Measurements from ENCODE around the gene CIB2.

CIB2 gene

DNA sequence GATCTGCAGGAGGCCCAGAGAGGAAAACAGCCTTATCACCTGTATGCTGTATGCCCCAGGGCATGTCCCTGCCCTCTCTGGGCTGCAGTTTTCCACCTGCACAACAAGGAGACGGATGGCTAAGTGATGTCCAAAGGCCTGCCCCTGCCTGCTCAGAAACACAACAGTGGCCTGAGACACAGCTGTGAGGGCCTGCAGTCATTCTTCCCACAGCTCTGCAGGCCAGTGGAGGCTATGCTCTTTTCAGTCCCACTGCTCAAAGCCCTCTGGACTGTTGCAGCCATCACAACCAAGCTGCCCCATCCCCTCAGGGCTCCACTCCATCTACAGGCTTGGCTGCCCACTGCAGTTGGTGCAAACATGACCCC, 48.5 kb downstream of the CIB2 start:
- no peak for DNase-seq

DNA sequence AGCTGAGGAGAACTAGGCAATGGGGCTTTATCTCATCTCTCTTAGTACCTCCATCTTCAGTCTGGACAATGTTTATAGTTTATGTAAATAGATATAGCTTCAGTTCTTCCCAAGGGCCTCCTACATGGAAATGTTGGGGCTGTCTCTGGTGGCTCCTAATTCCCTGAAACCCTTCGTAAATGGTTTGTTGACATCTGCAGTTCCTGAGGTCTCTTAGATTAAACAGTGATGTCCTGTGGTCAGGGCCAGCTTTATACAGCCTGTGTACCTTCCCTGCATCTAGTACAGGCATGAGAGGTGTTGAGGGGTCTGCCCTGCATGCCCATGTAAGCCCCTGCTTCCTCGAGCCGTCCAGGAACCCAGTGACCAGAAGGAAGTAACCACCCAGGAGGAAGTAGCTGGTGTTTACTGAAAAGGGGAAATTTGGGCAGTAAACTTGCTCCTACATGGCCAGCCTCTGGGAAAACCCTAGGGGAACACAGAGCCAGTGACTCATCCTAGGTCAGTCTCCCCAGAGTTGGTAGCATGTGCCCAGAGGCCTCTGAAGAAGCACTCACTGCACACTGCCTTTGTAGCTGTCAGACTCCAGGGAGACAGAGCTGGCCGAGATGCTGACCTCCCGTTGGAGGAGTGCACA, 49.0 kb downstream of the CIB2 start:
- no peak for DNase-seq

DNA sequence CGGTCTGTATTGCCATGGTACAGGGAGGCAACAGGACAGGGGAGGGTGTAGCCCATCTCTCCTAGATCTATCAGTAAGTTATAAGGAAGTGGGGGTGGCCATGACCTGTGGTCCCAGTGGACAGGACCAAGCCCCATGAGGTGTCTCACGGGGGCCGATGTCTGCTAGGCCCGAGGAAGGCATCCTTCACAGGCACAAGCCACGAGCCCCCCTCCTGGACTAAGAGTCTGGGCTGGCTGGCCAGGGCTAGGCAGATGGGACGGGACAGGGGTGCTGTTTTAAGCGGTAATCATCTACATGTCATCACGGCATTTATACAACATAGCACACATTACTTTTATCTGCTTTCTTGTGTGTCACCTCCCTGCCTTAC, 51.2 kb downstream of the CIB2 start:
- DNase-seq = no peak

DNA sequence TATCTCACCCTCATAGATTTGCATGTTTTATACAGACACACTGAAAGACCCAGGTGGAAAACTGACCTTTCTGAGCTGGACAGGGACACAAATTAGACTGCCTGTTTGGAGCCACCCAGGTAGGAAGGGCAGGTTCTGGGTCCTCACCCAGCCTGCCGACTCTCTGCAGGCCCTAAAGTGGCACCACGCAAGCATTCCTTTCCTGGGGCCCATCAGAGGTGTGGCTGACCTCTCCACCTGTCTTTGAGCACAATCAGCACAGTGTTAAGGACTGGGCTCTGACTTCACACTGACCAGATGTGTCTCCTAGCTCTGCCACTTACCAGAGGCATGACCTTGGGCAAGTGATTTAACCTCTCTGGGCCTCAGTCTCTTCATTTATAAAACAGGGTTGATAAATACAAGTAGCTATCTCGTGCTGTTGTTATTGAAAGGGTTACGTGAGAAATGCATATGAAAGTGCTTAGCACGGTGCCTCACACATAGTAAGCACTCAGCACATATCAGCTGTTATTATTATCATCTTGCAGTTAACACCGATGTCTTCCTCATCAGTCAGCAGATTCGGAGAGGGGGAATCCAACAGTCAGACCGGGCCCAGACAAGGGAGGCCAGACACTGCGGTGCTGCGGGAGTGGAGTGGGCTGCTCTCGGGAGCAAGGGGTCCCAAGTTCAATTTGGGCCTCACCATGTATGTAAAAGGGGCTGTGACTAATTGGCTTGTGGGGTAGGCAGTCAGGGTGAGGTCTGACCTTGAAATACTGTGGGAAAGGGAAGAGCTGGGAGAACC, 51.8 kb downstream of the CIB2 start:
- DNase-seq = no peak

DNA sequence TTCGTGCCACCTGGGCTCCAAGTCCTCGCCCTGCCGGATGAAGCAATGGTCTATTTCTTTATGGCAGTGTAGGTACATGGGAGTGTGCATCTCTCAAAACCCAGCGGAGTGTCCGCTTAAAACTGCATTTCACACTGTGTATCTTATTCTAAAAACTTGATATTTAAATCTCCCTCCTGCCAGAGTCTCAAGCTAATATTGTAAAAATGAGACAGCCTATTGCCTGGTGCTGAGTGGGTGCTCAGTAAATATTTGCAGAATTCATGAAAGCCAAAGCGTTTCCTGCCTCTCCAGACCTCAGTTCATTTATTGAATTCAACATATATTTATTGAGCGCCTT, 53.4 kb downstream of the CIB2 start:
- no peak for DNase-seq

DNA sequence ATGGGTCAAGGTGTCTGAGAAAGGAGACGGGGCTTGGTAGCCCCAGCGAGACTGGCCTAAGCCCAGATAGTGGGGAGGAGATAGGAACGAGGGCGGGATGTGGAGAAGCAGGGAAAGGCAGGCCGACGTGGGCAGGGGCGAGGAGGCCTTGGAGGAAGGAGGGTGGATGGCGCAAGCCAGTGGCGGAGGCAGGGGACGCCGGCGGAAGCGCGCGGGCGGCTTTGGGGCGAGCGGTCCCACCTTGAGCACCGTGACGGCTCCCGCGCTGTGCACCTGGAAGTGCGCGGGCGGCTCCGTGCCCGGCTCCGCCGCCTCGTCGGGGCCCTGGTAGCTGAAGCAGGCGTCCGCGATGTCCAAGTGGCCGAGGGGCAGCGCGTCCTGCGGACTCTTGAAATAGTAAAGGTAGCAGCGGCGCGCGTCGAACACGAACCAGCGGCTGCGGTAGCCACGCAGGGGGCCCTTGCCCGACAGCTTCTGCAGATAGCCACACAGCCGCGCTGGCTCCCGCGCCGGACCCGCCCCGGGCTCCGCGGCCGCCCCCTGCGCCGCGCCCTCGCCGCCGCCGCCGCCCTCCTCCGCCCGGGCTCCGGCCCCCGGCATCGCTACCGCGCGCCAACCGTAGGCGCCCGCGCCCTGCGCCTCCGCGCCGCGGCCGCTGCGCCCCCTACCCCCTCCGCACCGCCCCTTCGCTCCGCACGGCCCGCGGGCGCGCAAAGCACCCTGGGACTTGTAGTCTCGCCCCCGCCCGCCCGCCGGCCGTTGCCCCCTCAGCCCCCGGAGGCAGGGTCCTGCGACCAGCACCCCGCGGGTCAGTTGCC, 54.0 kb downstream of the CIB2 start, which contains the start of gene TBC1D2B:
Gene TBC1D2B (minus strand): TSS at position 659 of the 818 bp plus-strand sequence. CDS start 59 bp downstream, at position 600.
- peak; percentile 72 for DNase-seq

DNA sequence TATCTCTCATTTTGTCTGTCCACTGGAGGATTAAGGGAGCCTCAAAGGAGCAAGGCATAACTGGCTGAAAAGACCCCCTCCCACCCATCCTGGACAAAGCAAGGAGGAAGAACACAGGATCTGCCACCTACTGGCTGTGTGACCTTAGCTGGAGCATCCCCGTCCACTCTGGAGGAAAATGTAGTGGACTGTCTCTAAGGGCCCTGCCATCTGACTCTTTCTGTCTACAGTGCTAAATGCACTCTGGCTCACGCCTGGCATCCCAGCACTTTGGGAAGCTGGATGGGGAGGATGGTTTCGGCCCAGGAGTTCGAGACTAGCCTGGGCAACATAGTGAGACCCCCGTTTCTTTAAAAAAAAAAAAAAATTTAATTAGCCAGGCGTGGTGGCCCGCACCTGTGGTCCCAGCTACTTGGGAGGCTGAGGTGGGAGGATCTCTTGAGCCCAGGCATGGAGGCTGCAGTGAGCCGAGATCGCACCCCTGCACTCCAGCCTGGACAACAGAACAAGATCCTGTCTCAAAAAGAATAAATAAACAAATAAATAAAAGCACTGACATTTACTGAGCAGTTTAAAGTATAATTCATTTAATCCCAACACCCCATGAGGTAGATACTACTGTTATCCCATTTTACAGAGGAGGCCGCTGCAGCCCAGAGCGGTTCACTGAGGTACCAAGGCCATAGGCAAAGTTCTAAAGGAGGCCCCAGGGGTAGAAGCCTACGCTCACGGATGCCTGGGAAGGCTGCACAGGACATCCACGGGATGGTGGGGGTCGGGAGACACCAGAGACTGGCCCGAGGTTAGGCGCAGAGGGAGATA, 54.8 kb downstream of the CIB2 start:
- no peak for DNase-seq

DNA sequence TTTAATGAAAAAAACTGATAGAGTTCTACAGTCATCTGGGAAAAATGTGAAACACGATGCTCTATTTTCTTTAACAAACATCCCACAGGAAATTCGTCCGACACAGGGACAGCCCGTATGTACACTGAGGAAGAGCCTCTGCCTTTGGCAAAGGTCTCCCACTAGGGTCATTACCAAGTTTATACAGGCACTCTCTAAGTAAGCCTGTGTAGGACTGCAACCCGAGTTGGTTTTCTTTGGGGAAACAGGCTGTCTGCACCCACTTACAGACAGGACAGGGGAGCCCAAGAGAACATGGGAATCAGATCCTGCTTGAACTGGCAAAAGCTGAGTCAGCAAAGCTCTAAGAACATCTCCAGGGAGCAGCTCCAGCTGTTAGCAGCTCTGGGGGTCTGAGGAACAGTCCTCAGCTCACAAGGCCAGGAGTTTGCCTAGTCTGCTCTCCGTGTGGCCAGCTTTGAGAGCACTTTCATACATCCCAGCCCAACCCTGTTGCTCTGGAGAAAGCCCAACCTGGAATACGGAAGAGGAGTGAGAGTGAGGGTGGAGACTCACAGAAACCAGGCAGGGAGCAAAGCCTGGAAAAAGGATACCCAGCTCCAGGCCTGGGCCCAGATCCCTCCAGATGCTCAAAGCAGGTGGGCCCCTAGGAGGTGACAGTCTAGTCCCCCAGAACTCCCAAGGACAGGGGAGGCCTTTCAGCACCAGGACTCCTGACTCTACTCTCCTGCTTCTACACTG, 55.6 kb downstream of the CIB2 start:
- DNase-seq = peak; percentile 55

DNA sequence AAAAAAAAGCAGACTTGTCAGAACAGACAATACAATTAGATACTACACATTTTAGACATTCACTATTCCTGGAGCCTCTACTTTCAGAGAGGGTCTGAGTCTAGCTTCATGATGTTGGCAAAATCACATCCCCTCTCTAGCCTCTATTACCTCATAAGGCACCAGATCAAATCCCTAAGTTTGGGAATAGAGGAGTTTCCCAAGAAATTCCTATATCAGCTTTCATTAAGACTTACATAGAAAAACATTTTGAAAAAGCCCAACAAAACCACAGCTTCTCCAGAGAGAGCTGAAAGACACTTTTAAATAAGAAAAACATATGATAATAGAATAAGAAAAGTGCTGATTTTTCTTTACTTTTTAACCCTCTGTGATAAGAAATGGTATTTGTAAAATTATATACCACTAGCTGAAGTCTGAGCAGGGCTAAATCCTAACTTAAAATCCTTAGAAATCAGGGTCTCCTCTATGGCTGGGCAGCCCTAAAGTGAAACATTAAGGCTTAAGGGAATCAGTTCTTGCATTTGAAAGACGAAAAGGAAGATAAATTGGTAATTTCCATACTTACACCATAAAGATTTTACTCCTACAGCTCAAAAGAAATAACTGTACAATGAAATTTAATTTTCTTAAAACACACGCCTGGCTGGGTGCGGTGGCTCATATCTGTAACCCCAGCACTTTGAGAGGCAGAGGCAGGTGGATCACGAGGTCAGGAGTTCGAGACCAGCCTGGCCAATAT, 58.0 kb downstream of the CIB2 start:
- DNase-seq = no peak

DNA sequence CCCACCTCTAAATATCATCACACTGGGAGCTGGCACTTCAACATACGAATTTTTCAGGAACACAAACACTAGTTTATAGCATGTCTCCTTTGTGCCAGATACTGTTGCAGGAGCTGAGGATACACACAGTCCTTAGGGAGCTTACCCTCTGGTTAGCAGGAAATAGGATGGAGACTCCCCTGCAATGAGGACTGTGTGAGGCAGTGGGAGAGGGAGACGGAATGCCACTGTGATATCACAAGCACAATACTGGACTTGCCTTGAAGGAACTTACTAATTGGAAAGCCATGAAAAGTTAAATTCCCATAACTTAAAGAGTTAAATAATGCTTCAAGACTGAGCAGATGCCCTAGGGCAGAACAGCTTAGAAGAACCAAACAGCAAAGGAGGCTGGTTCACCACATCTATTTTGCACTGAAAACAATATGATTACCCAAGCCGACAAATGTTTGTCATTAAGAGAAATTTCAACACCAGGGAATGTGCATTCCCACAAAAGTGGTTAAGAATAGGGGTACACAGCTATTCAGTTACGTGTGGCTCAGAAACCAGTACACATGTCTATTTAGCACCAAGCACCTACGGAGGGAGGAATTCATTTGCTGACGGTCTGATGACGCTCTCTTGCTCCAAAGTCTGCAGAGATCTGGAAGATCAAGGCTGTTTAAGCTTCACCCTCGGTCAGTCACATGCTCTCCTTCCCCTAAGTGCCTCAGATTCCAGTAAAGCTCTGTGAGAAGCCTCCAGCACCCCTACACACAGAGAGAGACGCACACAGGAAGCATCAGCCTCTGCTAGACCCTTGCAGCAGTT, 59.0 kb downstream of the CIB2 start:
- no peak for DNase-seq

DNA sequence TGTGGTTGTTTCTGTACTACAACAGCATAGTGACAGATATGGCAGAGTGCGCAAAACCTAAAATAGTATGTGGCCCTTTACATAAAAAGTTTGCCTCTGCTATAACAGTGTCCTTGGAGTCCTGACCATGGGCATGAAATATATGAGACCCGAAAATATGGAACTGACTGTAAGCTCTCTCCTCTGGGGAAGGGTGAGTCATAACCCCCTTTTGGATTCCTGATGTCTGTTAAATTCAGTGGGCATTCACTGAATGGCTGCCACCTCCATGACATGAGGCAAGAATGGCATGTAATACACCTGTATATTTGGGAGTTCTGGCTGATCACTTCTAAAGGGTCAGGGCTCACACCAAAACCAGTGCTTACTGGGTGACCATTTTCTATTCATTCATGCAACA, 59.9 kb downstream of the CIB2 start:
- no peak for DNase-seq

DNA sequence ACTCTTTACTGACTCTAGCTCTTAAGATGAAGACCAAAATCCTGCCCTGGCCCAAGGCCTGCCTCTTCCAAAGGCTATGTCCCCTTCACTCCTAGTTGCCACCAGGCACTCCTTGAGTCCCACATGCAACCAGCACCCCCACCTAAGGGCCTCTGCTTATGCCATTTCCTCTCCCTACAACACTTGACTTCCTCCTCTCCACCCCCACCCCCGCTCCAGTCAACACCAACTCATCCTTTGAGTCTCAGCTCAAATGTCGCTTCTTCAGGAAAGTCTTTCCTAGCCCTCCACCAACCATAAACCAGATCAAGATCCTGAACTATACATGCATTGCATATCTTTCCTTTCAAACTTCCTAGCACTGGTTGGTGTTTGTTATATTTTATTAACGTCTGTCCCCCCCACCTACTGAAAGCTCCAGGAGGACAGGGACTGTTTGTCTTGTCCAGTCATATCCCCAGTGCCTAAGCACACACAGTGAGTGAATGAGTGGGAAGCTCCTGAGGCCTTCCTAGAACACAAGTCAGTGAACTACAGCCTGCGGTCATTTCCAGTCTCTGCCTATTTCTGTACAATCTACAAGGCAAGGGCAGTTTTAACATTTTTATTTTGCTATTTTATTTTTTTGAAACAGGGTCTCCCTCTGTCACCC, 61.1 kb downstream of the CIB2 start:
- DNase-seq = no peak

DNA sequence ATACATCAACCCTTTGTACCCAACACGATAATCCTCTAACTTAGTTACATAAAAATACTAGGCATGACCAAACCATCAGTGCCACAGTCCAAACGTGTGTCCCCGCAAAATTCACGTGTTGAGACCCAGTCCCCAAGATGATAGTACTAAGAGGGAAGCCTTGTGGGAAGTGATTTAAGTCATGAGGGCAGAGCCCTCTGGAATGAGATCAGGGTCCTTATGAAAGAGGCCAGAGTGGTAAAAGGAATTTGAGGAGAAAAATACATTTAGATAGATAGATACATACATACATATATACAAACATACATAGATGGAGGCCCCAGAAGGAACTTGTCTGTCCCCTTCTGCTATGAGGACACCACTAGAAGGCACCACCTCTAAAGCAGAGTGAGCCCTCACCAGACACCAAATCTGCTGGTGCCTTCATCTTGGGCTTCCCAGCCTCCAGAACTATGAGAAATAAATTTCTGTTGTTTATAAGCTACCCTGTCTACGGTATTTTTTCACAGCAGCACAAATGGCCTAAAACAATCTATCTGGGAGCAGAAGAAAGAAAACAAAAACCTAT, 61.7 kb downstream of the CIB2 start:
- DNase-seq = no peak

DNA sequence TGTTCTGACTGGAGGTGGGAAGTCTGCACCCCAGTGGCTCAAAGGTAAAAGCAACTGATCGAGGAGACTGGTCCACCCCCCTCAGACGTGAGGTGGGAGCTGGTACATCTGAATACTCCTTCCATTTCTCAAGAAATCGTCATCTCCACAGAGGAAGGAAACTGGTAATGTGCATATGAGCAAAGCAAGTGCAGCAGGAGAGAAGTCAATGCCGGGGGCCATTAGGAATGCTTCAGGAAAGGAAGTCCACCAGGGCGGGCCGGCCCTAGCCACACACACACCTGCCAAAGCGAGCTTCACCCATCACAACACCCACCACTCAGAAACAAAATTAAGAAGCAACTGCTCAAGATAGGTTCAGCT, 62.2 kb downstream of the CIB2 start:
- DNase-seq = no peak

DNA sequence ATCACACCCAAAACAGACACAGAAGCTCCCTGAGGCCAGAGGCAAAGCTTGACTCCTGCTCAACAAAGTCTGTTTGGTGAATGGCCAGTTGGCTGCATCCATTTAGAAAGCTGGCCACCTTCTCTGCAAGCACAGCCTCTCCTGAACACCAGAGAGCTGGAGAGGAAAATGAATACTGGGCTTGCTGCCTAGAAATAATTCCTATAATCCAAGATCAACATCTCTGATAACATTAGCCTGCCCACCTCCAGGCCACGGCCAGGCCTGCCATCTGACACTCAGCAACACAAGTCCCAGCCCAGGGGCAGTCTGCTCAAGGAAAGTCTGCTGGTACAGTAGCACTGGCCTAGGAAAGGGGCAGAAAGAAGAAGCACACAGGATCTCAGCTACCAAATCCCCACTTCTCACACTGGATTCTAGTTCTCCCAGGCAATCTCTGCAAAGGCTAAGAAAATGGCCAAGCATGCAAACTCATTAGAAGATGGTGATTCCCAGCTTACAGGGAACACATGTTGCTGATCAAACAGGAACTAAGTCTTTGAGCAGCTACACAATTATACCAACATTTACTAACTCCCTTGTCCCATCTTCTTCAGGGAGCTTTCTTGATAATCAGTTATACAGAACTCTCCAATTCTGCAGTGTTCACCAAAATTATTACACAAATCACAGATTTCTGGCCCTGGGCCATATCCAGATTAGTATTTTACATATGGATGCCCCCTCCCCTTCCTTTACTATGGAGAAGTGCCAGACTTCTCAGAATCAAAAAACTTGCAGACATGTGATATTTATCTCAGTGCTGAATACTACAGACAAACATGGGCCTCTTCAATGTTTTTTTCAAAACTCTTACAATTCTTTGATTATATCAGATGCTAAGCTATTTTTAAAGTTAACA, 63.7 kb downstream of the CIB2 start:
- DNase-seq = no peak

DNA sequence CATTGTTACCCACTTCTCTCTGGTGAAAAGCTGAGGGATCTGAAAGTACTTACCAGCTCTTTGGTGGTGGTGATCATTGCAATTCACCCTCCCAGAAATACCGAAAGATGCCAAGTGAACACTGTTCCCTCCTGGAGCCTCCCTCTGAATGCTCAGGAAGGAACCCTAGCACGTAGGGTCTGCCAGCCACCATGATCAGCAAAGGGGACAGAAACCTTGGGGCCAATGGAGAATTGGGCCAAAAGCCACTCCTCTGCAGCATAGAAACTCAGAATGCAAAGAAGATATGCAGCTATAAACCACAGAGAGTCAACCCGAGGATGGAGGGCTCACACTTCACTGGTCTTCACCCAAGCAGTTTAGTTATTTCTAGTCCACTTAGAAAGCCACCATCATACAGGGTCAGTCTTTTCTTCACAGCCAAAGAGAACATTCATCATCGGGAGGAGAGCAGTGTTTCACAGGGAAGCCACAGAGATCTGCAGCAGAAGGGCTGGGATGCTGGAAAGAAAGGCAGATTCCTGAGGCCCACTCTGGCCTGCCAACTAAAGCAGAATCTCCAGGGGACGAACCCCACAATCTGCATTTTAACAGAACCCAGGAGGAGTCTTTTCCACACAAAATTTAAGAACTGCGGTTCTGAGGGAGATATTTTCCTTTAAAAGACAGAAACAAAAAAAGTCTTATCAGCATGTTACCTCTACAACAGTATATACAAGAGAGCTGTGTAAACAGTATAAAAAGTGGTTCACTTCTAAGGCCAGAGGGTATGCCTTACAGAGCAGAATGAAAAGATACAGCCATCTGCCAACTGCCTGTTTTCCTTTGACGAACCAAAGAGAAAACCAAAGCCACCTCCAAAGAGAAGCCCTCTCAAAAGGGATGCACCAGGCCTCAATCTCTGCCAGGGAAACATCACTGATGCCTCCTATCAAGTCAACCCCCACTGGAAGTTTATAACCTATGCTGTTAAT, 65.0 kb downstream of the CIB2 start:
- peak; percentile 5 for DNase-seq

DNA sequence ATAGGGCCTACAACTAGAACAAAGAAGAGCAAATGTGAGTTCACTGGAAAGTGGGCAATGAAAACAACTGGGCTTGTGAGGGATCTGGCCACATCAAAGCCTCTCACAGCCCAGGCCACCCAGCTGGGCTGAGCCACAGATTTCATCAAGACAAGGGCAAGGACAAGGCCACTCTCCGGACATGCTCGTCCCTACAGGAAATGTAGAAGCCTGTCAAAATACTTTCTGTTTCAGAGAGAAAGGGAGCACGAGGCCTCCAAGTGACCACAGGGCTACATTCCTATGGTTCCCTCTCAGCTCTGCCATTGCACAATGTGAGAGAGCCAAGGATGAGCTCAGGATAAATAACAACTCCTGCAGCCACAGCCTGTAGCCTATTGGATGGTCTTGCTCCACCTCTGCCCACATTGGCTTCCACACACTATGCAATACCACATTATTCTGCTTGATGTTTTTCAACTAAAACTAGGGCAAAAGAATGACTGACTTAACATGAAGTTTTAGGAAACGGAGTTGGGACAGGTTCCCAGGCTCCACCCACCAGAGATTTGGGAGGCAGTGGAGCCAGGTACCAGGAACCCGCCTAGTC, 65.9 kb downstream of the CIB2 start:
- DNase-seq = no peak
